ENCODE results near the gene NDUFA5.
"Not testable (repeated sequence)": the region's sequence is repeated elsewhere in the genome, so short reads cannot be mapped to it uniquely, and the experiment has no call there.

NDUFA5 gene

DNA sequence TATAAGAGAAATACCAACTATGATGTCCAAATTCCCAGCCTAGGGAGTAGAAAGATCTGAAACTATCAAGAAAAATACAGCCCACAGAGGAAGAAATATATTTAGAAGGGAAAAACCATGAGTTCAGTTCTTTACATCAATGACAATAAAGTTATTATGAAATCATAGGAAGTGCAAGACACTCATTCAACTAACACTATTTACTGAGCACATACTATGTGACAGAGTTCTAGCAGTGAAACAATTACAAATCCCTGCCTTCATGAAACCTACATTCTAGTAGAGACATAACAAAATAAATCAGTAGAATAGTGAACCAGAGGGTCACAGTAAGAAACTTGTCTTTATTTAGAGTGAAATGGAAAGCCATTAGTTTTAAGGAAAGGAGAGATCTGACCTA, 2.1 kb downstream of the NDUFA5 start:
- no peak for DNase-seq

DNA sequence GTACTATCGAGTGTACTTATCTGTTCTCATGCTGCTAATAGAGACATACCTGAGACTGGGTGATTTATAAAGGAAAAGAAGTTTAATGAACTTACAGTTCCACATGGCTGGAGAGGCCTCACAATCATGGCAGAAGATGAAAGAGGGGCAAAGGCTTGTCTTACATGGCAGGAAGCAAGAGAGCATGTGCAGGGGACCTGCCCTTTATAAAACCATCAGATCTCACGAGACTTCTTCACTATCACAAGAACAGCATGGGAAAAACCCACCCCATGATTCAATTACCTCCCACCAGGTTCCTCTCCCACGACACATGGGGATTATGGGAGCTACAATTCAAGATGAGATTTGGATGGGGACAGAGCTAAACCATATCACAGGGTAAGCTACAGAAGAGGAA, 4.5 kb downstream of the NDUFA5 start:
- DNase-seq: no peak

DNA sequence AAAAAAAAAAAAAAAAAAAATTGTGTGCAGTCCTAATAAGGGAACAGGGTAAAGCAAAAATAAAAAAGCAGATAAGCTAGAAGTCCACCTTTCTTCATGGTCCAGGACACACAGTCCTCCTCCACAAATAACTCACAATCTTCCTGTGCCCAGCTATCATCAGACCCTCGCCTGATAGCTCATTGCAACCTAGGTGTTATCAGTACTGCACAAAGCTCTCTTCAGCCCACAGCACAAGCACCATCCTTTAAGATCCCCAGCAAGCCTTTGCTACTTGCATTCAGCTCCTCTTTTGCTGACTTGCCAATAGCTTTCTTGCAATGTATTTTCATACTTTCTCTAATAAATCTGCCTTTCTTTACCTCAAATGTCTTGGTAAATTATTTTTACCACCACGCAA, 5.0 kb downstream of the NDUFA5 start:
- DNase-seq: no peak

DNA sequence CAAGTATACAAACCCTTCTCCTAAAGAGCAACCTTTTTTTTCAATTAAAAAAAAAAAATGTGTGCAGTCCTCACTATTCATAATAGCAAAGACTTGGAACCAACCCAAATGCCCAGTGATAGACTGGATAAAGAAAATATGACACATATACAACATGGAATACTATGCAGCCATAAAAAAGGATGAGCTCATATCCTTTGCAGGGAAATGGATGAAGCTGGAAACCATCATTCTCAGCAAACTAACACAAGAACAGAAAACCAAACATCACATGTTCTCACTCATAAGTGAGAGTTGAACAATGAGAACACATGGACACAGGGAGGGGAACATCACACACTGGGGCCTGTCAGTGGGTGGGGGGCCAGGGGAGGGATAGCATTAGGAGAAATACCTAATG, 5.5 kb downstream of the NDUFA5 start:
- DNase-seq: not testable (repeated sequence)

DNA sequence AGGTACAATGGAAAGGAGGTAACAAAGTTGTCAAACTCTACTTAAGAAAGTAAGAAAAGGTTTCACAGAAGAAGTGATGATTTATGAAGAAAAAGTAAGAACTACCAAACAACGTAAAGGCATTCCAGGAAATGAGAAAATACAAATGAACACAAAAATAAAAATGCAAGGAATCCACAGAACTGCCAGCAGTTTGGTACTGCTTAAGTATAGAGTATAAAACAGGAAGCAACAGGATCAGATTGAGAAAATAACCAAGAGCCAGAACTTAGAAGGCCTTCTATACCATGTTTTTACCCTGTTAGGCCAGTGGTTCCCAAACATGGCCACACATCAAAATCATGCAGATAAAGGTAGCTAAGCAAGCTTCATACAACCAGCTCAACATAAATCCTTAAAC, 9.2 kb downstream of the NDUFA5 start:
- DNase-seq: no peak

DNA sequence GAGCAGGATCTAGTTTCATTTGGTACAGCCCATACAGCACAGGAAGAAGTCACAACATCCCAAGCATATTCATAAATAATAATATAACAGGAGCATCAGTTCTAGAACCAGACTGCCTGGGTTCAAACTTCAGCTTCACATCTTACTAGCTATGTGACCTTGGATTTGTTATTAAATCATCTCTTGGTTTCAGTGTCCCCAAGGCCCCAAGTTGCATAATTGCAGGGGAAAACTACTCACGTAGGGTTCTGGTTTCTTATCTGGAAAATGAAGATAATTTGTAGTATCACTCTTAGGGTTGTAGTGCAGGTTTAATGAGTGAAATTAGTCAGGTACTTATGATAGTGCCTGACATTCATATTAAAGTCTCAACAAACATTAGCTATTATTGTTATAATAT, 17.7 kb downstream of the NDUFA5 start:
- no peak for DNase-seq

DNA sequence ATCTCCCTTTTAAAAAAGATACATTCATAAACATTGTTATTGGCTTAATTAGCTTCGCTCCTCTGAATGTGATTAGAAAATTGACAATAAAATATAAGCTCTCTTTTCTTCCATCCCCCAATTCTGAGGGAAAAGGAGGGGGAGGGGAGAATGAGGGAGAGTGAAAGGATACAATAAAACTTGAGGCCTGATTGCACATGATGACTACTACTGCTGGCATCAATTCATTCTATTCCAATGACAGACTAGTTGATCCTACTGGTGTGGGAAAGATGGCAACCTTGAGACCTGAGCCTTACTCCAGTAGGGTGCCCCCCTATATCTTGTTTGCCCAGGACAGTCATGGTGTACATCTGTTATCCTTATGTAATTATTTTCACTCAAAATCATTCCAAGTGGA, 18.7 kb downstream of the NDUFA5 start:
- DNase-seq: no peak

DNA sequence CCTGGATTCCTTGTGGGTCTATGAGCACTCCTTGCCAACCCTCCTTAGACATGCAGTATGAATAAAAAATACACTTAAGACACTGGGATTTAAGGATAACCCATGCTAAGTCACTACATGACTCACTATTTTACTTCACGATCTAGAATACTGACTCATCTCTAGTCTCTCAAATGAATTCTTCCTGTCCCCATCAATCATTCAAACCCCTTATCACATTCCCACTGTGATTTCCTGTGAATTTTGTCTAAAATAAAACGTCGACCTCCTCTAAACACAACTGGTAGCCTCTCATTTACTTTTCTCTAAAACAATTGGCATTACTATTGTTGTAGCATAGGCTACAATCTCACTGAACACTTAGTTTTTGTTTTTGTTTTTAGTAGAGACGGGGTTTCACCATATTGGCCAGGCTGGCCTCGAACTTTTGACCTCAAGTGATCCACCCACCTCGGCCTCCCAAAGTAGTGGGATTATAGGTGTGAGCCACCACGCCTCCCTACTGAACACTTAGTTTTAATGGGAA, 19.4 kb downstream of the NDUFA5 start:
- no peak for DNase-seq

DNA sequence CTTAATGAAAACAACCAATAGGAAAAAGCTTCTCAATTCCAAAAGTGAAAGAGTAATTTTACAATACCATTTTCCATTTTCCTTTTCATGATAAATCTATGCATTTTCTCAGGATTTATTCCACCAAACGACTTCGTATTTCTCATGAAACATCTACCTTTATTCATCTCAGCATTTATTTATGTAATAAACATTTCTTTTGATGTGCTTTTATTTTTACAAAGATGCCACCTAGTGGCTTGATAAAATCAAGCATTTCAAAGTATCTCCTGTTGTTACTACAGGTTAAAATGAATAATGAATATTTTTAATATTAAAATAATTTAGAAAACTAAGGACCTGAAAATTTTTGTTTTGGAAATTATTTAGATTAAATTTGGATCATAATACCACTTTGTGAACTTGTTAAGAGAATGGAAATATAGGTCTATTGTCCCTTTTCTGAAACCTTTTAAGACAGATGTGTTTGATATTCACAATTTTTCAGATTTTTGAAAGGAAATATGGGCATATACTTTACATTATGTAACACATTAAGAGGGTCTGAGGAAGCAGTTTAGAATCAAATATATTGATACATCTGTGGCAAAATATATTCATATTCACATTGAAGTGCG, 20.5 kb downstream of the NDUFA5 start:
- DNase-seq: peak; percentile 41

DNA sequence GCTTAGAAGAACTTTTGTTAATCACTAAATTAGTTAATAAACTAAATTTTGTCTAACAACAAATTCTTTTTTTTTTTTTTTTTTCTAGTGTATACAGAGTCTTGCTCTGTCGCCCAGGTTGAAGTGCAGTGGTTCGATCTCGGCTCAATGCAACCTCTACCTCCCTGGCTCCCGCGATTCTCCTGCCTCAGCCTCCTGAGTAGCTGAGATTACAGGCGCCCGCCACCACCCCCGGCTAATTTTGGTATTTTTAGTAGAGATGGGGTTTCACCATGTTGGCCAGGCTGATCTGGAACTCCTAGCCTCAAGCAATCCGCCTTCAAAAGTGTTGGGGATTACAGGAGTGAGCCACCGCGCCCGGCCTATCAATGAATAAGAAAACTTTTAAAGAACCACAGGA, 22.1 kb downstream of the NDUFA5 start:
- no peak for DNase-seq

DNA sequence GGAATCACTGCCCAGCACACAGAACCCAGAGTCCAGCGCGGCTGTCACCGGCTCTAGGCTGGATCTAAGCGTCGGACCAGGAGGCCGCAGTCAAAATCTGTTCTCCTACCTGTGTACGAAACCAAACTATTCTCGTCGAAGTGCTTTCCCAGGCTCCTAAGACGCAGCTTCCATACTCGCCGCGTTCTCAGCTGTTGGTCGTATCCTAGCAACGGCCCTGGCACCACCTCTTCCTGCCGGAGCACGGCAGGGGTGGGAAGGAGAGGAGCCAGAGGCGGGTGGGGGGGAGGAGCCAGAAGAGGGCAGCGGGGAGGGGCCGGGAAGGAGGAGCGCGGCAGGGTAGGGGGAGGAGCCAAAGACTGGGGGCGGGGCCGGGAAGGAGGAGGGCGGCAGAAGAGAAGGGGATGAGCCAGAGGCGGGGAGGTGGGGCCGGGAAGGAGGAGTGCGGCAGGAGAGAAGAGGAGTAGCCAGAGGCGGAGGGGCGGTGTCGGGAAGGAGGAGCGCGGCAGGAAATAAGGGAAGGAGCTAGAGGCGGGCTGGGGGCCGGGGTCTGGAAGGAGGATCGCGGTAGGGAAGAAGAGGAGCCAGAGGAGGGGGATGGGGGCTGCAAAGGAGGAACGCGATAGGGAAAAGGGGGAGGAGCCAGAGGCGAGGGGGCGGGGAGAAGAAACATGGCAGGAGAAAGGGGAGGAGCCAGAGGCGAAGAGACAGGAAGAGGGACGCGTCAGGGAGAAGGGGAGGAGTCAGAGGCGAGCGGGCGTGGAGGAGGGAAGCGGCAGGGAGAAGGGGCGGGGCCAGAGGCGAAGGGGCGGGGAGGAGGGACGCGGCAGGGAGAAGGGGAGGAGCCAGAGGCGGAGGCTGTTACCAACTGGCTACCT, 23.0 kb downstream of the NDUFA5 start, which contains the start of gene IQUB:
IQUB (minus strand) TSS at position 213 of the 878 bp plus-strand sequence. CDS start 22,255 bp downstream, outside the sequence.
- peak; percentile 95 for DNase-seq

DNA sequence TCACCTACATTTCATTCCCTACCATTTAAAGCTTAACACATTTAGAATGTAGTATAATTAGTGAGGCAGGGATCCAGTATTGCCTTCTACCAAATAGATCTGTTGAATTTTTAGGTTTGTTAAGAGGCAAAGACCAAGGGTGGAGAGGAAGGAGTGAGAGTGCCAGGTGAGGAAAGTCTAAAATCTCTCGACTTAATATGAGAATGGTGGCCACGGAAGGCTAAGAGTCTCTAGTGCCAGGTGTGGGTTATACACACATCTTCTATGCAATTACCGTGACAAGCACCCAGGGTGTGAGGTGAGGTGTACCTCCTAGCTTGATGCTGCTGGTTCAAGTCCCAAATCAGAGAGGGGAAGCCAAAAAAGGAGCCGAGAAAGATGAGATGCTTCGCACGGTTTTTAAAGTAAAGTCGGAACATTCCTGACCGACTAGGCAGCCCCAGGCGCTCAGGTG, 23.7 kb downstream of the NDUFA5 start:
- peak; percentile 34 for DNase-seq

DNA sequence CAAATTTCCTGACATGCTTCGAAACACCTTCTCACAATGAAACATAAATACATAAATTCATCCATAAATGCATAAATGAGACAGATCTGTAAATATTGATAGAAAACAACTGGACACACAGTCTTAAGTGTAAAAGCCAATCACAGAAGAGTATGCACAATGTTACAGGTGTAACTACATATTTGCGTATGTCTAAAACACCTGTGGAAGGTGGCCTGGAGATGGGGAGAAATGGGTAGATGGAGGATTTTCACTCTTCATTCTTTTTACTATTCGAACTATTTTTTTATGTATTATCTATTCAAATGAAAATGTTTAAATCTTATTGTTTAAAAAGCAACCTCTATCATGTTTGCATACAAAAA, 24.1 kb downstream of the NDUFA5 start:
- no peak for DNase-seq

DNA sequence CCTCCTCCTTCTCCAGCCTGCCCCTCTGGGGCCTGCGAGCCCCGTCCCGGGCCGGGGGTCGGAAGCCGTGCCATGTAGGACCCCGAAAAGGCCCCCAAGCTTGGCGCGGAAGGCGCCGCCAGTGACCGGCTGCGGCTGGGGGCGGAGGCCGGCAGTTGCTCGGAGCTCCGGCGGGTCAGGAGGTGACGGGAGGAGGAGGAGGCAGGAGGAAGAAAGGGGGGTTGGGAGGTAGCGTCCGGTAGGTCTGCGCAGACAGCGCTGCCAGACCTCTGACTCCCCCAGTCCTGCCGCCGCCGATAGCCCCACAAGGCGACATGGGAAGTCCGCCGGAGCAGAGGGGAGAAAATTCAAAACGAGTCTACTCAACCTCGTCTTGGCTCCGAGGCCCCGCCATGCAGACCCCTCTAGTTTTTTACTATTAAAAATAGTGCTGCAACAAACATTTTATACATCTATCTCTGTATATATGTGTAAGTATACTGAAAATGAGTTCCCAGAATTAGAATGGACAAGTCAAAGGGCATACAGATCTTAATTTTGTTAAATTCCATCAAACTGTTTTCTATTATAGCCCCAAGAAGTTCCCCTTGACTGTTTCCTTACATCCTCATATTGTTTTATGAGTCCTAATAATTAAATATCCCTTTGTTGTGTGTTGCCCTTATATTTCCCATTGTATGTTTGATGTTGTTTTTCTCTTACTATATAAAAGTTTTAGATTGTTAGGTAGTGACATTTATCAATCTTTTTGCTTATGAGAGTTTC, 24.6 kb downstream of the NDUFA5 start:
- not testable (repeated sequence) for DNase-seq

DNA sequence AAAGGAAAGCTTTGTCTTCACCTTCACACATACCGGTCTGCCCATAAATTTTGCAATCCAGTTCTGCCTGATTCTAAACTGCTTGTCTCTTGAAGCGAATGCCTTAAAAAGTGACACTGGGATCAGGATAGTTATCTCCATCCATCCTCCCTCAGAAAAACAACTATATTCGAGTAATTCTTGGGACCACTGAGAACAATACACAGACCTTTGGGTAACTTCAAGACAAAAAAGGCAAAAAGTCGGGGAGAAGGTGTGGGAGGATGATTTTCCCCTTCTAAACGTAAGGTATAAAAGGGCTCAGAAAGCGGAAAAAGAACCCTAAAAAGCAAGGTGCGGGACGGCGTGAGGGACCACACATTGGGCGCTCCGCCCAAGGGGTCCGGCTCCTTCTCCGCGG, 25.3 kb downstream of the NDUFA5 start:
- DNase-seq: not testable (repeated sequence)

DNA sequence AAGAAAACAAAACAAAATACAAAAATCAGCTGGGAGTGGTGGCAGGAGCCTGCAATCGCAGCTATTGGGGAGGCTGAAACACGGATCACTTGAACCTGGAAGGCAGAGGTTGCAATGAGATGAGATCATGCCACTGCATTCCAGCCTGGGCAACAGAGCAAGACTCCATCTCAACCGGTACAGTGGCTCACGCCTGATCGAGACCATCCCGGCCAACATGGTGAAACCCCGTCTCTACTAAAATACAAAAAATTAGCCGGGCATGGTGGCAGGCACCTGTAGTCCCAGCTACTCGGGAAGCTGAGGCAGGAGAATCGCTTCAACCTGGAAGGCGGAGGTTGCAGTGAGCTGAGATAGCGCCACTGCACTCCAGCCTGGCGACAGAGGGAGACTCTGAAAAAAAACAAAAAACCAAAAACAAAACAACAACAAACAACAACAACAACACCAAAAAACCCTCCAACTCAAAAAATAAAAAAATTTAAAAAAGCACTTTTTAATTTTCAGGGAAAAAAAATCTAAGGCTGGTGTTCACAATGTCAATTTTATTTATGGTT, 27.5 kb downstream of the NDUFA5 start:
- DNase-seq: not testable (repeated sequence)

DNA sequence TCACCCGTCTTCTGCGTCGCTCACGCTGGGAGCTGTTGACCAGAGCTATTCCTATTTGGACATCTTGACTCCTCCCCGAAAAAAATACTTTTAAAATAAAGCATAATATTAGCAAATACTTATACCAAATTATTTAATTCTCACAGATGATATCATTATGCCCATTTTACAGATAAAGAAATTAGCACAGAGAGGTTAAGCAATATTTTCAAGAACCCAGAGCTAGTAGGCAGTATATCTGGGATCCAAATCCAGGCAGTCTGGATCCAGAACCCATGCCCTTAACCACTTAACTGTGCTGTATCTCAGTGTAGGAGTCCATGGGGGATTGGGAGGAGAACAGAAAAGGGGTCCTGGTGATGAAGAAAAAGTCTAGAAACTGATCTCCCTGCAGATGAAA, 29.4 kb downstream of the NDUFA5 start:
- no peak for DNase-seq

DNA sequence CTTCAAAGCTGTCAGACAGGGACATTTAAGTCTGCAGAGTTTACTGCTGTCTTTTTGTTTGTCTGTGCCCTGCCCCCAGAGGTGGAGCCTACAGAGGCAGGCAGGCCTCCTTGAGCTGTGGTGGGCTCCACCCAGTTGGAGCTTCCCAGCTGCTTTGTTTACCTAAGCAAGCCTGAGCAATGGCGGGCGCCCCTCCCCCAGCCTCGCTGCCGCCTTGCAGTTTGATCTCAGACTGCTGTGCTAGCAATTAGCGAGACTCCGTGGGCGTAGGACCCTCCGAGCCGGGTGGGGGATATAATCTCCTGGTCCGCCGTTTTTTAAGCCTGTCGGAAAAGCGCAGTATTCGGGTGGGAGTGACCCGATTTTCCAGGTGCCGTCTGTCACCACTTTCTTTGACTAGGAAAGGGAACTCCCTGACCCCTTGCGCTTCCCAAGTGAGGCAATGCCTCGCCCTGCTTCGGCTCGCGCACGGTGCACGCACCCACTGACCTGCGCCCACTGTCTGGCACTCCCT, 29.8 kb downstream of the NDUFA5 start:
- not testable (repeated sequence) for DNase-seq

DNA sequence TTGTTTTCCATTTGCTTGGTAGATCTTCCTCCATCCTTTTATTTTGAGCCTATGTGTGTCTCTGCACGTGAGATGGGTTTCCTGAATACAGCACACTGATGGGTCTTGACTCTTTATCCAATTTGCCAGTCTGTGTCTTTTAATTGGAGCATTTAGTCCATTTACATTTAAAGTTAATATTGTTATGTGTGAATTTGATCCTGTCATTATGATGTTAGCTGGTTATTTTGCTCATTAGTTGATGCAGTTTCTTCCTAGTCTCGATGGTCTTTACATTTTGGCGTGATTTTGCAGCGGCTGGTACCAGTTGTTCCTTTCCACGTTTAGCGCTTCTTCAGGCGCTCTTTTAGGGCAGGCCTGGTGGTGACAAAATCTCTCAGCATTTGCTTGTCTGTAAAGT, 31.1 kb downstream of the NDUFA5 start:
- not testable (repeated sequence) for DNase-seq

DNA sequence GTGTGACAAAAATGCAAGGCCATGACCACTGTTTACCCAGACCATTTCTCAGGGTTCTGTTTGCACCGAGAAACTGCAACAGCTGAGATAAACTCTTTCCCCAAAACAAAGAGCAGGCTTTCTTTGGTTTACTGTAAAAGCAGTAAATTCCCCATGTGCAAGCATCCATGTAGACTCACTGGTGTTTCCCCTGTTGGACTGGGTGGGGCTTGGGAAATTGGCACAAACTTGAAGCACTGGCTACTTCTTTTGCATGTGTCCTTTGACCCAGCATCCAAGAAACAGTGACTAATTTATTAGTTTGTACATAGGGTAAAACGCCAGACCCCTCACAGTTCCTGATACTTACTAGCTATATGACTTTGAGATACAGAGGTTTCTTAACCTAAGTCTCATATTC, 35.6 kb downstream of the NDUFA5 start:
- DNase-seq: no peak

DNA sequence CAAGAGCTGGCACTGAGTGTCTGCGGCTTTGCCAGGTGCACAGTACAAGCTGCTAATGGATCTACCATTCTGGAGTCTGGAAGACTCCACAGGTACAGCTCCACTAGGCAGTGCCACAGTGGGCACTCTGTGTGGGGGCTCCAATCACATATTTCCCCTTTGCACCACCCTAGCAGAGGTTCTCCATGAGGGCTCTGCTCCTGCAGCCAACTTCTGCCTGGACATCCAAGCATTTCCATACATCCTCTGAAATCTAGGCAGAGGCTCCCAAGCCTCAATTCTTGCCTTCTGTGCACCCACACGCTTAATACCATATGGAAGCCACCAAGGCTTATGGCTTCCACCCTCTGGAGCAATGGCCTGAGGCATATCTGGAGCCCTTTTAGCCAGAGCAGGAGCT, 52.4 kb downstream of the NDUFA5 start:
- no peak for DNase-seq

DNA sequence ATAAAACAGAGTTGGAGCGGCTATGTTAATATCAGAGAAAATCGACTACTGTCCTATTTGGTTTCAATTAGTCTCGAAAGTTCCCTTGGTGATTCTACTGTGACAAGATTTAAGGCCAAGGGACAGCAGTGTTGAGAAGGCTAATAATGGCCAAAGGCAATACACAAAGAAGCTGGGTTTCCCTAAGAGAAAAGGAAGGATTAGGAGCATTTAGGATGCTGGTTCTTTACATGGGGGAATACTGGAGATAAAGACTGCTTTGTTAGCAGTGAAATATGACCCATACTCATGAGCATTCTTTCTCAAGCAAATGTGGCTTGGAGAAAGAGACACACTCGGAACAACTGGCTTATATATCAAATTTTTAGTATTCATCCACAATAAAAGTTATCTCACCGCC, 55.4 kb downstream of the NDUFA5 start:
- DNase-seq: no peak

All from NCI-H1105 treated with DMSO at 0.1 percent for 48 hours (cell line).